Measurements from ENCODE around the gene DGCR2.

DNA sequence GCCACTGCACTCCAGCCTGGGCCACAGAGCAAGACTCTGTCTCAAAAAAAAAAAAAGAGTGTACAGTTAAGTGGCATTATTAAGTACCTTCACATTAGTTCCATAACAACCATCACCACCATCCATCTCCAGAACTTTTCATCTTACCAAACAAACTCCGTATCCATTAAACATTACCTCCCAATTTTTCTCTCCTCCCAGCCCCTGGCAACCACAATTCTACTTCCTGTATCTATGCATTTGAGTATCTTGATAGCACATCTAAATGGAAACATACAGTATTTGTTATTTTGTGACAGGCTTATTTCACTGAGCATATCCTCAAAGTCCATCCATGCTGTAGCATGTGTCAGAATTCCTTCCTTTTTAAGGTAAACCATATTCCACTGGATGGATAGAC lies 46.8 kb downstream of the DGCR2 start:
- TF ChIP-seq, protein P1, sequence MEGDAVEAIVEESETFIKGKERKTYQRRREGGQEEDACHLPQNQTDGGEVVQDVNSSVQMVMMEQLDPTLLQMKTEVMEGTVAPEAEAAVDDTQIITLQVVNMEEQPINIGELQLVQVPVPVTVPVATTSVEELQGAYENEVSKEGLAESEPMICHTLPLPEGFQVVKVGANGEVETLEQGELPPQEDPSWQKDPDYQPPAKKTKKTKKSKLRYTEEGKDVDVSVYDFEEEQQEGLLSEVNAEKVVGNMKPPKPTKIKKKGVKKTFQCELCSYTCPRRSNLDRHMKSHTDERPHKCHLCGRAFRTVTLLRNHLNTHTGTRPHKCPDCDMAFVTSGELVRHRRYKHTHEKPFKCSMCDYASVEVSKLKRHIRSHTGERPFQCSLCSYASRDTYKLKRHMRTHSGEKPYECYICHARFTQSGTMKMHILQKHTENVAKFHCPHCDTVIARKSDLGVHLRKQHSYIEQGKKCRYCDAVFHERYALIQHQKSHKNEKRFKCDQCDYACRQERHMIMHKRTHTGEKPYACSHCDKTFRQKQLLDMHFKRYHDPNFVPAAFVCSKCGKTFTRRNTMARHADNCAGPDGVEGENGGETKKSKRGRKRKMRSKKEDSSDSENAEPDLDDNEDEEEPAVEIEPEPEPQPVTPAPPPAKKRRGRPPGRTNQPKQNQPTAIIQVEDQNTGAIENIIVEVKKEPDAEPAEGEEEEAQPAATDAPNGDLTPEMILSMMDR (IDR thresholded peaks at IDR 0.05): no peak
- TF ChIP-seq POLR2A (IDR thresholded peaks at IDR 0.05): no peak
